OCI-LY7 (cell line): ENCODE measurements around the gene AQP12A. TPM values are rescaled to one million over a fixed set of nuclear protein-coding genes. Genes with fewer than 3 reads are reported as not detected.
"Not testable (repeated sequence)": the region's sequence is repeated elsewhere in the genome, so short reads cannot be mapped to it uniquely, and the experiment has no call there.

Experiments used
- BruUV-seq: library from RNA; stranded (reverse); fragments of 400-500 nt; replicated peaks from 2 replicates; lab custom pipeline; 2021; lab: Mats Ljungman, UMichigan
- CTCF ChIA-PET: fragments of 300-600 bp; sonication (Branson Sonifier 250); formaldehyde crosslinking; loops from one replicate; lab custom pipeline; 2022; ENCODE audit warnings: antibody characterized with exemption; ENCODE audit not compliant: unreplicated experiment; lab: Charles Lee
- POLR2A ChIA-PET: fragments of 300-600 bp; sonication (Branson Sonifier 250); formaldehyde crosslinking; loops from one replicate; lab custom pipeline; 2022; ENCODE audit warnings: antibody characterized with exemption; lab: Charles Lee
- DNase-seq: peaks from one replicate; pipeline ENCODE4 v3.0.0-alpha.2; 2015; ENCODE audit warnings: low spot score
- H2AFZ ChIP-seq: fragments of 200-600 bp; sonication (generic), shearing (Covaris generic); 2 replicates; pipeline ENCODE4 v1.6.1; 2014; ENCODE audit warnings: mild to moderate bottlenecking, antibody characterized with exemption, low read length, moderate library complexity
- H3K27ac ChIP-seq: fragments of 200-600 bp; sonication (generic); 2 replicates; pipeline ENCODE4 v1.5.1; 2014; ENCODE audit warnings: mixed run types, low read depth, mild to moderate bottlenecking, moderate library complexity, low read length, inconsistent platforms; ENCODE audit not compliant: poor library complexity, severe bottlenecking
- H3K36me3 ChIP-seq: fragments of 200-600 bp; sonication (generic); 2 replicates; pipeline ENCODE4 v1.6.1; 2014; ENCODE audit warnings: mild to moderate bottlenecking, antibody characterized with exemption, low read length, moderate library complexity, mixed read lengths; ENCODE audit not compliant: insufficient read depth
- H3K4me1 ChIP-seq: fragments of 200-600 bp; sonication (generic); 2 replicates; pipeline ENCODE4 v1.5.1; 2014; ENCODE audit warnings: mild to moderate bottlenecking, low read length; ENCODE audit not compliant: insufficient read depth, poor library complexity, severe bottlenecking
- H3K4me2 ChIP-seq: fragments of 200-600 bp; sonication (generic); 2 replicates; pipeline ENCODE4 v1.6.1; 2014; ENCODE audit warnings: mild to moderate bottlenecking, low read length
- H3K4me3 ChIP-seq: fragments of 200-600 bp; sonication (generic); 2 replicates; pipeline ENCODE4 v1.5.1; 2014; ENCODE audit warnings: mild to moderate bottlenecking, low read depth, low read length; ENCODE audit not compliant: poor library complexity, severe bottlenecking
- H3K79me2 ChIP-seq: fragments of 200-600 bp; sonication (generic); 2 replicates; pipeline ENCODE4 v1.6.1; 2016; ENCODE audit warnings: low read depth, mild to moderate bottlenecking, low read length, moderate library complexity, mixed read lengths; ENCODE audit not compliant: insufficient read depth
- H3K9me2 ChIP-seq: fragments of 200-600 bp; sonication (generic); 2 replicates; pipeline ENCODE4 v1.6.1; 2016; ENCODE audit warnings: mild to moderate bottlenecking, low read length, mixed read lengths; ENCODE audit not compliant: insufficient read depth
- H3K9me3 ChIP-seq: fragments of 200-600 bp; sonication (generic); 2 replicates; pipeline ENCODE4 v1.6.1; 2014; ENCODE audit warnings: mild to moderate bottlenecking, mixed run types, low read length, mixed read lengths
- H4K20me1 ChIP-seq: fragments of 200-600 bp; sonication (generic); 2 replicates; pipeline ENCODE4 v1.6.1; 2014; ENCODE audit warnings: mild to moderate bottlenecking, antibody characterized with exemption, low read length, moderate library complexity, mixed read lengths; ENCODE audit not compliant: insufficient read depth
- intact Hi-C: fragments of 100-400 bp; cut with micrococcal nuclease; formaldehyde crosslinking; loops from one replicate; pipeline ENCODE4 v1.10.0; 2022; ENCODE audit not compliant: unreplicated experiment
- total RNA-seq, 2 experiments: library from RNA; depleted of rRNA in 1 of 2; stranded (reverse); fragments of >200 nt in 1 of 2; shearing (Covaris generic) in 1 of 2; gene quantifications; 2 replicates each; pipeline ENCODE4 v1.2.3, GENCODE V29; 2014 to 2022

AQP12A gene
- total RNA-seq, 2 experiments from 2014 or later, result not detected

- DNase-seq, H3K4me2 ChIP-seq, H3K9me2 ChIP-seq, H3K36me3 ChIP-seq, H2AFZ ChIP-seq, H3K79me2 ChIP-seq, H4K20me1 ChIP-seq, CTCF ChIA-PET, intact Hi-C loops, POLR2A ChIA-PET, BruUV-seq, H3K4me3 ChIP-seq, H3K9me3 ChIP-seq, H3K27ac ChIP-seq, H3K4me1 ChIP-seq: not testable (repeated sequence)
Measured at GRCh38 chr2:240675345-240675744, 16.3 kb upstream of the AQP12A start.

DNA sequence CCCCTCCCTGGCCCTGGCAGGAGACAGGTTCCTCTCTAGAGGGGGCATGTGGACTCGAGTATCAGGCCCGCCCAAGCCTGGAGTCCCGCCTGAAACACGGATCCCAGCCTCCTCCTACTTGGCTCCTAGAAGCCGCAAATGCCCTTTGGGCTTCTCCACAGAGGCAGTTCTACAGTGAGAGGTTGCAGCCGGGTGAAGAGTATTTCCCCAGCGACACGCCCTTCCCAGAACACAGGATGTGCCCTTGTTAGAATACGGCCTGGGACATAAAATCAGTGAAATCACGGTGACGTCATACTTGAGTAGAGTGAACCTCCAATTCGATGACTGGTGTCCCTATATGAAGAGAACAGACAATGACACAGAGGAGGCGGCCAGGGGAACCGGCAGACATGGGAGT lies 13.6 kb upstream of the AQP12A start:
- H3K4me2 ChIP-seq, H3K27ac ChIP-seq, H3K9me2 ChIP-seq, DNase-seq, H4K20me1 ChIP-seq, intact Hi-C loops, H3K4me1 ChIP-seq, H3K79me2 ChIP-seq, H3K9me3 ChIP-seq, POLR2A ChIA-PET, CTCF ChIA-PET, BruUV-seq, H3K4me3 ChIP-seq, H2AFZ ChIP-seq, H3K36me3 ChIP-seq: not testable (repeated sequence)

DNA sequence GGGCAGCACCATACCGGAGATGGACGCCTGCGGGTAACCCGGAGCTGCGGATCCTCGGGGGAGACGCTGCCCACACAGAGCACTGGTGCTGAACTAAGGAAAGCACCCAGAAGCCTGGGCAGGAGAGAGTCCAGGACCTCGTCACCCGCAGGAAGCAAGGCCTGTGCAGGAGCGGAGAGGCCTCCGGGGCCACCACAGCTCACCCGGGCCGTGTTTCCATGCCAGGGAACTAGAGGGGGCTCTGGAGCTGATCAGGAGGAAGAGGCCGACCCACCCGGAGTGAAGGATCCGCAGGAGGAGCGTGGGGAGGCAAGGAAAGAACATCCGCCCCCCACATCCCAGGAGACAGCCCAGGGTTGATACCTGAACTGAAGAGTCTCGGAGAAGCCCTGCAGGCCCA lies 12.8 kb upstream of the AQP12A start:
- H3K4me1 ChIP-seq, H3K27ac ChIP-seq, H2AFZ ChIP-seq, intact Hi-C loops, POLR2A ChIA-PET, H3K79me2 ChIP-seq, H4K20me1 ChIP-seq, H3K4me3 ChIP-seq, DNase-seq, CTCF ChIA-PET, H3K9me2 ChIP-seq, BruUV-seq, H3K9me3 ChIP-seq, H3K4me2 ChIP-seq, H3K36me3 ChIP-seq: not testable (repeated sequence)

DNA sequence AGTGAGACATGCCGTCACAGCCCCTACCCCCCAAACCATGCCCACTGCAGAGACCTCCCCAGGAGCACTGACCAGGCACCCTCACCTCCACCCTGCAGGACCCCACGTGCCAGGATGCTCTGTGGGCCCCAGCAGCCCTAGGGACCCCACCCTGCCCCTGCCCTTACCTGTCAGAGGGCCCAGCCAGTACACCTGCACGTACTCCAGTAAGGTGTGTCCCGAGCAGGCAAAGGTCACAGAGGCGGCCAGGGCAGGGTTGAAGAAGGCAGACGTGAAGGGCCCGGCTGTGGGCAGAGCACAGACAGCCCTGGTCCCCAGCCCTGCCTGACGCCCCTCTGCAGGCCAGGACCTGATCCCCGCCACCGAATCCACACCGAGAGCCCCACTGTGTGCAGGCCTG lies 11.5 kb upstream of the AQP12A start:
- H3K27ac ChIP-seq, H3K9me2 ChIP-seq, CTCF ChIA-PET, H3K4me2 ChIP-seq, H3K36me3 ChIP-seq, H3K9me3 ChIP-seq, H4K20me1 ChIP-seq, intact Hi-C loops, H3K4me1 ChIP-seq, DNase-seq, H3K4me3 ChIP-seq, POLR2A ChIA-PET, BruUV-seq, H3K79me2 ChIP-seq, H2AFZ ChIP-seq: not testable (repeated sequence)

- H3K9me2 ChIP-seq, H3K4me2 ChIP-seq, POLR2A ChIA-PET, intact Hi-C loops, H3K36me3 ChIP-seq, BruUV-seq, H3K27ac ChIP-seq, H3K4me3 ChIP-seq, H3K9me3 ChIP-seq, DNase-seq, H4K20me1 ChIP-seq, H3K79me2 ChIP-seq, CTCF ChIA-PET, H3K4me1 ChIP-seq, H2AFZ ChIP-seq: not testable (repeated sequence)
Measured at GRCh38 chr2:240682431-240683224, 9.0 kb upstream of the AQP12A start, which contains the start of gene AQP12B. Gene AQP12B, minus strand, starts transcription at chr2:240682885. Its CDS starts 48 bp downstream, at chr2:240682837.

GRCh38 chr2:240683329-240683979 lies 8.2 kb upstream of the AQP12A start:
- H3K36me3 ChIP-seq, H3K4me2 ChIP-seq, CTCF ChIA-PET, intact Hi-C loops, H3K9me3 ChIP-seq, H3K4me1 ChIP-seq, H4K20me1 ChIP-seq, H3K4me3 ChIP-seq, POLR2A ChIA-PET, H3K79me2 ChIP-seq, H3K27ac ChIP-seq, H3K9me2 ChIP-seq, DNase-seq, BruUV-seq, H2AFZ ChIP-seq: not testable (repeated sequence)
